ENCODE data around the gene BLM. TPM values are rescaled to one million over a fixed set of nuclear protein-coding genes. Genes with fewer than 3 reads are reported as not detected.

BLM gene
- total and polyA plus RNA-seq, 9 donors = 4.7 to 7.5 (median 5.2) TPM

- DNase-seq = no peak
- no peak overlapping the region for H3K27ac ChIP-seq (ENCODE audit: low read length)
- H3K4me1 ChIP-seq (ENCODE audit: control insufficient read depth, insufficient read depth, low read length) = no peaks in the 10 kb centered on the region
- no CpG with 5 or more reads among the region's 2 CpGs for WGBS (ENCODE audit: insufficient coverage)
- H3K4me3 ChIP-seq (ENCODE audit: low read length) = no peak overlapping the region
- H3K27me3 ChIP-seq (ENCODE audit: control insufficient read depth, insufficient read depth, low read length) = no peaks in the 10 kb centered on the region
- H3K36me3 ChIP-seq (ENCODE audit: control insufficient read depth, insufficient read depth, low read length) = no peaks in the 10 kb centered on the region
- H3K9me3 ChIP-seq (replicated peaks; ENCODE audit: control insufficient read depth, low read depth, low read length) = no peaks in the 10 kb centered on the region
These were observed 65.3 kb downstream of the BLM start for GRCh38 chr15:90782442-90782841.

- Histone ChIP-seq H3K4me1 (ENCODE audit: control insufficient read depth, insufficient read depth, low read length) (no peaks in the 10 kb centered on the region), H3K4me3 (ENCODE audit: low read length) (no peak overlapping the region), H3K27ac (ENCODE audit: low read length) (no peak overlapping the region), H3K27me3 (ENCODE audit: control insufficient read depth, insufficient read depth, low read length) (no peaks in the 10 kb centered on the region), H3K9me3 (replicated peaks; ENCODE audit: control insufficient read depth, low read depth, low read length) (no peaks in the 10 kb centered on the region), H3K36me3 (ENCODE audit: control insufficient read depth, insufficient read depth, low read length) (no peaks in the 10 kb centered on the region)
- no peak for DNase-seq
- WGBS (ENCODE audit: insufficient coverage) = no CpG with 5 or more reads among the region's 3 CpGs
These were observed 70.7 kb downstream of the BLM start for GRCh38 chr15:90787881-90788280.

DNA sequence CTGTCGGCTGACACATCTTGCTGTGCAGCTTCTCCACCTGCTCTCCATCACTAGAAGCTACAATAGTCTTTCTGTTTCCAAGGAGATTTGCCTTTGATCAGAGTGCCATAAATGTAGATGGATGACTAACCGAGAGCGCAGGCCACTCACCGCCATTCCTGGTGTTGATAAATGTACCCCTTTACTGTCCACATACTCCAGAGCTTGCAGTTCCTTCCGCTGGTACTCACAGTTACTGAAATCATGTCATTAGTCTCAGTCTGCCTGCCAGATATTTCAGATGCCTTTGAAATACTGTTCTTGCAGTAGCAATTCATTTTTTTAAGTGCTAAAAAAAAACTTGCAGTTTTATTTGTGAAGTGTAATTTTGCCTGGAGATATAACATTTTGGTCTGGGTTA is 72.3 kb downstream of the BLM start:
- H3K4me3 ChIP-seq (ENCODE audit: low read length) = no peak overlapping the region
- H3K9me3 ChIP-seq (replicated peaks; ENCODE audit: control insufficient read depth, low read depth, low read length) = no peaks in the 10 kb centered on the region
- H3K4me1 ChIP-seq (ENCODE audit: control insufficient read depth, insufficient read depth, low read length) = no peaks in the 10 kb centered on the region
- WGBS (ENCODE audit: insufficient coverage) = 80% methylated on average over 1 of the region's 5 CpGs
- no peak for DNase-seq
- H3K27me3 ChIP-seq (ENCODE audit: control insufficient read depth, insufficient read depth, low read length) = no peaks in the 10 kb centered on the region
- no peaks in the 10 kb centered on the region for H3K36me3 ChIP-seq (ENCODE audit: control insufficient read depth, insufficient read depth, low read length)
- no peak overlapping the region for H3K27ac ChIP-seq (ENCODE audit: low read length)

- no peak for DNase-seq
- Histone ChIP-seq H3K4me1 (ENCODE audit: control insufficient read depth, insufficient read depth, low read length) (no peaks in the 10 kb centered on the region), H3K27ac (ENCODE audit: low read length) (no peak overlapping the region), H3K9me3 (replicated peaks; ENCODE audit: control insufficient read depth, low read depth, low read length) (no peaks in the 10 kb centered on the region), H3K36me3 (ENCODE audit: control insufficient read depth, insufficient read depth, low read length) (no peaks in the 10 kb centered on the region), H3K27me3 (ENCODE audit: control insufficient read depth, insufficient read depth, low read length) (no peaks in the 10 kb centered on the region), H3K4me3 (ENCODE audit: low read length) (no peak overlapping the region)
- WGBS (ENCODE audit: insufficient coverage) = 49% methylated on average over 3 of the region's 3 CpGs
These were observed 72.9 kb downstream of the BLM start for GRCh38 chr15:90790057-90790456.

DNA sequence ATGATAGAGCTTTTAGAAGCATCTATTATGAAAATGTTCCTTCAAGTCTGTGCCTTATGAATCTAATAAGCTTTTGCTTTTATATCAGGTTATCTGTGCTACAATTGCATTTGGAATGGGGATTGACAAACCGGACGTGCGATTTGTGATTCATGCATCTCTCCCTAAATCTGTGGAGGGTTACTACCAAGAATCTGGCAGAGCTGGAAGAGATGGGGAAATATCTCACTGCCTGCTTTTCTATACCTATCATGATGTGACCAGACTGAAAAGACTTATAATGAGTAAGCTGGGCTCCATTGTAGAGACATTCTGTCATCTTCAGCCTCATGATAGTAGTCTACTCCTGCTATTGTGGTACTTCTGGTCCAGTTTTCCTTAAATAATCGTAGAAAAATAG is 73.4 kb downstream of the BLM start:
- Histone ChIP-seq H3K36me3 (ENCODE audit: control insufficient read depth, insufficient read depth, low read length) (no peaks in the 10 kb centered on the region), H3K4me1 (ENCODE audit: control insufficient read depth, insufficient read depth, low read length) (no peaks in the 10 kb centered on the region), H3K4me3 (ENCODE audit: low read length) (no peak overlapping the region), H3K27ac (ENCODE audit: low read length) (no peak overlapping the region), H3K27me3 (ENCODE audit: control insufficient read depth, insufficient read depth, low read length) (no peaks in the 10 kb centered on the region), H3K9me3 (replicated peaks; ENCODE audit: control insufficient read depth, low read depth, low read length) (no peaks in the 10 kb centered on the region)
- DNase-seq = no peak
- WGBS (ENCODE audit: insufficient coverage) = no CpG with 5 or more reads among the region's 4 CpGs

GRCh38 chr15:90794538-90794937 is 77.4 kb downstream of the BLM start:
- no peaks in the 10 kb centered on the region for H3K4me1 ChIP-seq (ENCODE audit: control insufficient read depth, insufficient read depth, low read length)
- H3K9me3 ChIP-seq (replicated peaks; ENCODE audit: control insufficient read depth, low read depth, low read length) = no peaks in the 10 kb centered on the region
- DNase-seq = no peak
- H3K4me3 ChIP-seq (ENCODE audit: low read length) = no peak overlapping the region
- H3K36me3 ChIP-seq (ENCODE audit: control insufficient read depth, insufficient read depth, low read length) = peaks cover 3% of the 10 kb centered on the region
- H3K27ac ChIP-seq (ENCODE audit: low read length) = no peak overlapping the region
- no CpG with 5 or more reads among the region's 2 CpGs for WGBS (ENCODE audit: insufficient coverage)
- no peaks in the 10 kb centered on the region for H3K27me3 ChIP-seq (ENCODE audit: control insufficient read depth, insufficient read depth, low read length)

DNA sequence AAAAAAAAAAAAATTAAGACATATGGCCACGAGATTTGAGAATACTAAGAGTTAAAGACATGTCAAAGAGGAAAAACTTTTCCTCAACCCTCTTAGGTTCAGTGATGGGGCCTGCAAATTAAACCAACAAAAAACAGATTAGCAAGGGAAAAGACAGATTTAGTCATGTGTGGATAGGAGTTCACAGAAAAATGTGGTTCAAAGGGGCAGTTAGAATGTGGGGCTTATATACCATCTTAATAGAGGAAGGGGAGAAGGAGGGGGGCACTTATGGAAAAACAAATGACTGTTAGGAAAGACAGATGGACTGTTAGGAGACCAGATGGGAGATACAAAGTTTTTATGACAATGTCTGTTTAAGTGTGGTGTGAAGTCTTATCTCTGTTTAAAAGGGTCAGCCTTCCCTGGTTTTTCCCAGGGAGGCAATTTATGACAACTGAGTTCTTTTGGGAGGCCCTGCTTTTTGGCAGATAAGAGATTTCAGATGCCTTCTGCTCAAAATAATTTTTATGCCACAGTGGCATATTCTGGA is 82.6 kb downstream of the BLM start:
- H3K4me1 ChIP-seq (ENCODE audit: control insufficient read depth, insufficient read depth, low read length) = no peaks in the 10 kb centered on the region
- H3K36me3 ChIP-seq (ENCODE audit: control insufficient read depth, insufficient read depth, low read length) = peaks cover 3% of the 10 kb centered on the region
- no peaks in the 10 kb centered on the region for H3K9me3 ChIP-seq (replicated peaks; ENCODE audit: control insufficient read depth, low read depth, low read length)
- H3K27ac ChIP-seq (ENCODE audit: low read length) = no peak overlapping the region
- no peak overlapping the region for H3K4me3 ChIP-seq (ENCODE audit: low read length)
- no peak for DNase-seq
- no peaks in the 10 kb centered on the region for H3K27me3 ChIP-seq (ENCODE audit: control insufficient read depth, insufficient read depth, low read length)
- no CpG with 5 or more reads among the region's 1 CpG for WGBS (ENCODE audit: insufficient coverage)

- DNase-seq = no peak
- H3K36me3 ChIP-seq (ENCODE audit: control insufficient read depth, insufficient read depth, low read length) = peaks cover 3% of the 10 kb centered on the region
- H3K4me1 ChIP-seq (ENCODE audit: control insufficient read depth, insufficient read depth, low read length) = no peaks in the 10 kb centered on the region
- H3K4me3 ChIP-seq (ENCODE audit: low read length) = no peak overlapping the region
- WGBS (ENCODE audit: insufficient coverage) = 98% methylated on average over 4 of the region's 8 CpGs
- no peaks in the 10 kb centered on the region for H3K9me3 ChIP-seq (replicated peaks; ENCODE audit: control insufficient read depth, low read depth, low read length)
- no peaks in the 10 kb centered on the region for H3K27me3 ChIP-seq (ENCODE audit: control insufficient read depth, insufficient read depth, low read length)
- no peak overlapping the region for H3K27ac ChIP-seq (ENCODE audit: low read length)
These were observed 84.7 kb downstream of the BLM start for GRCh38 chr15:90801803-90802202.

- no peak for DNase-seq
- H3K4me1 ChIP-seq (ENCODE audit: control insufficient read depth, insufficient read depth, low read length) = no peaks in the 10 kb centered on the region
- WGBS (ENCODE audit: insufficient coverage) = 89% methylated on average over 3 of the region's 8 CpGs
- H3K4me3 ChIP-seq (ENCODE audit: low read length) = no peak overlapping the region
- no peaks in the 10 kb centered on the region for H3K27me3 ChIP-seq (ENCODE audit: control insufficient read depth, insufficient read depth, low read length)
- H3K27ac ChIP-seq (ENCODE audit: low read length) = no peak overlapping the region
- H3K36me3 ChIP-seq (ENCODE audit: control insufficient read depth, insufficient read depth, low read length) = peaks cover 11% of the 10 kb centered on the region
- H3K9me3 ChIP-seq (replicated peaks; ENCODE audit: control insufficient read depth, low read depth, low read length) = no peaks in the 10 kb centered on the region
These were observed 90.1 kb downstream of the BLM start for GRCh38 chr15:90807074-90807785.

DNA sequence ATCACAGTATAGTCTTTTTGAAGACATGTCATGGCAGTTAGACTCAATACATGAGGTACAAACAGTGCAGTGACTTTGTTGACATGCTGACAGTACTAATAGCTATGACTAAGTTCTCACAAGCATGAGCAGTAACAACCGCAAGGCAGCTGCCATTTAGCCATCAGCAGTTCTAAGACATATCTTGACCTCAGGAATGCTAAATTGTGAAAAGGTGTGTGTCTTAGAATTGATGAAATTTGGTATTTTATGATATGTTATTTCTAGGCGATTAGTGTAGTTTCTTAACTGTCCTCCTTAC is 90.6 kb downstream of the BLM start:
- no peaks in the 10 kb centered on the region for H3K27me3 ChIP-seq (ENCODE audit: control insufficient read depth, insufficient read depth, low read length)
- H3K4me1 ChIP-seq (ENCODE audit: control insufficient read depth, insufficient read depth, low read length) = no peaks in the 10 kb centered on the region
- peaks cover 11% of the 10 kb centered on the region for H3K36me3 ChIP-seq (ENCODE audit: control insufficient read depth, insufficient read depth, low read length)
- no peaks in the 10 kb centered on the region for H3K9me3 ChIP-seq (replicated peaks; ENCODE audit: control insufficient read depth, low read depth, low read length)
- no CpG with 5 or more reads among the region's 2 CpGs for WGBS (ENCODE audit: insufficient coverage)
- H3K4me3 ChIP-seq (ENCODE audit: low read length) = no peak overlapping the region
- H3K27ac ChIP-seq (ENCODE audit: low read length) = no peak overlapping the region
- no peak for DNase-seq

Measured in muscle of leg (tissue), 11 donors.